Stimulated activated CD8-positive, alpha-beta memory T cell treated with anti-CD3 and anti-CD28 coated beads, Interleukin-12 subunit alpha, Interleukin-12 subunit beta, amount 100 ng/mL, for 4 hours (primary cell): Measurements from ENCODE around the gene PTAFR.
"Not testable (repeated sequence)": the region's sequence is repeated elsewhere in the genome, so short reads cannot be mapped to it uniquely, and the experiment has no call there.

Experiments used
- DNase-seq: peaks from one replicate; pipeline ENCODE4 v3.0.0-alpha.2; 2020; ENCODE audit warnings: low read depth

PTAFR gene

GRCh38 chr1:28144203-28145135, 32.0 kb downstream of the PTAFR start:
- no peak for DNase-seq

DNA sequence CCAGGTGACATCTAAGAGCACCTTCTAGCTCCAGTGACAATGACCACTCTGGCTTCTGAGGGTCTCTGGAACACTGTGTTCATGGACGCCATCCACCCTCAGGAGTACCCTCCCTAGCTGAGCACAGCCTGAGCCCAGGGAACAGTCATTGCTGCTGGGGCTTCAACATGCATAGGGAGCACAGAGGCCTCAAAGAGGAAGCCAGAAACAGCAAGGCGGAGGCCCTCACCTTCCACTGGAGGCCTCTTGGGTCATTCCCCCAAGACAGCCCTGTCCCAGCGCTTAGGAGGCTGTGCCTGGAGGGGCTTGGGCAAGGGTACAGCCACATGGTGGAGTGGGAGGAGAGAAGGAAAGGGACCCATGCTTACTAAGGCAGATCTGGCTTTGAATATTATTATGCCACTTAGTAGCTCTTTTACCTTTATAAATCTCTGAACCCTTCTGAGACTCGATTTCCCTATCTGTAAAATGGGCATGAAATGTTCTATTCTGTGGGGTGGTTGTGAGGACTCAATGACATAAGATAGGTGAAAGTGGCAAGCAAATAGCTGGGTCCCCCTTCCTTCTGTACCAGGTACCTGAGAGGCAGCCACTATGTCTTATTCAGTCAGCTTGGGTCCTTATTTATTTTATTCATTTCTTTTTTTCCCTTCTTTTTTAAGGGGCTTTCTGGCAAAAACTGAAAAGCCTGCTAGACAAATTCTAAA, 32.8 kb downstream of the PTAFR start:
- DNase-seq, result no peak

- DNase-seq, result no peak
Measured at GRCh38 chr1:28141685-28142084, 34.8 kb downstream of the PTAFR start.

DNA sequence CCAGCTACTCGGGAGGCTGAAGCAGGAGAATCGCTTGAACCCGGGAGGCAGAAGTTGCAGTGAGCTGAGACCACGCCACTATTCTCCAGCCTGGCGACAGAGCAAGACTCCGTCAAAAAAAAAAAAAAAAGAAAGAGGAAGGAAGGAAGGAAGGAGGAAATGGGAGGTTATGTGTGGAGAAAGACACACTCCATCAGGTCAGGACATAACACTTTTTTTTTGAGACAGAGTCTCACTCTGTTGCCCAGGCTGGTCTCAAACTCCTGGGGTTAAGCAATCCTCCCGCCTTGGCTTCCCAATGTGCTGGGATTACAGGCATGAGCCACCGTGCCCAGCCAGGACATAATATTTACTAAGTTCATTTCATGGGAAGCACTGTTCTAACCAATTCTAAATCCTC, 36.6 kb downstream of the PTAFR start:
- not testable (repeated sequence) for DNase-seq

DNA sequence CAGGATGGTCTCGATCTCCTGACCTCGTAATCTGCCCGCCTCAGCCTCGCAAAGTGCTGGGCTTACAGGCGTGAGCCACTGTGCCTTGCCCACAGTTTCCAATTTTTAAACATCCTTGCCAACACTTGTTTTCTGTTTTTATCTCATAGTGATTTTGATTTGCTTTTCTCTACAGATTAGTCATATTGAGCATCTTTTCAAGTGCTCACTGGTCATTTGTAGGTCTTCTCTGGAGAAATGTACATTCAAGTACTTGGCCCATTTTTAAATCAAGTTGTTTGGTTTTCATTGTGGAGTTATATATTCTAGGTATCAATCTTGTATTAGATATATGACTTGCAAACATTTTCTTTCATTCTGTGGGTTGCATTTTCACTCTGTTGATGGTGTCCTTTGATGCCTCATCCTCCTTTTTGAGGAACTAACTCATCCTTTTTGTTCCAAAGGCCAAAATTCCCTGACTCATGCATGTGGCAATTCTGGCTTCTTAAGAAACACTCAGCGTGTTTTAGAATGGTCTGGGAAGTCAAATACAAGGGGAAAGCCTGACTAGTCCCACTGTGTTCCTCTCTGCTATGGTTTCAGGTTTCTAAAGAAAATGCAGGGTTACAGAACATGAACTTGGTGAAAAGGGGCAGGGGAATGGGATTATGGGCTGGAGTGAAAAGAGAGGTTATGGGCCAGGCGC, 37.3 kb downstream of the PTAFR start:
- no peak for DNase-seq

GRCh38 chr1:28136922-28137613, 39.4 kb downstream of the PTAFR start:
- DNase-seq, result no peak

DNA sequence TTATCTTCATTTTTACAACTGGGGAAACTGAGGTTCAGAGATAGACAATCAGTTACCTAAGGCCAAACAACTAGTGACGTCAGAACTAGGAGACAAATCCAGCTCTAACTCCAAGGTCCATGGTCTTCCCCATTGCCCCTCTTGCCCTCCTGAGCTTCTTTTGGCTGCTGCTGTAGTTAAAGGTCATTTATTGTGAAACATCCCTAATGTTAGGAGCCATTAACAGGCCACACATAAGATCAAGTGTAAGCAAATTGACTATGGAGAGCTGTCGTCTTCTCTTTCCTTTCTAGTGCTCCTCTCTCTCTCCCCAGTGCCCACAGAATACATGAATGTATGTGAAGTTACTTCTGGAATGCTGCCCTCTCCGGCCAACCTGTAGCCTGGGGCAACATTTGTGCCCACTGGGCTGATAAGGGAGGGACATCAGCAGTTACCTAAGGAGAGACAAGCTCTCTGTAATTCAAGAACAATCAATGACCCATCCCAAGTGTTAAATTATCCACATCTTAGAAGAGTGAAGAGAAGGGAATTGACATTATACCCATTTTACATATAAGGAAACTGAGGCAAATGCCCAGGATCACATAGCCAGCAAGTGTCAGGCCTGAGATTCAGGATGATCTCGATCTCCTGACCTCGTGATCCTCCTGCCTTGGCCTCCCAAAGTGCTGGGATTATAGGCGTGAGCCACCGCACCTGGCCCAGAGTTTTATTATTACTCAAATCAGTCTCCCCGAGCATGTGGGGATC, 40.1 kb downstream of the PTAFR start:
- no peak for DNase-seq

DNA sequence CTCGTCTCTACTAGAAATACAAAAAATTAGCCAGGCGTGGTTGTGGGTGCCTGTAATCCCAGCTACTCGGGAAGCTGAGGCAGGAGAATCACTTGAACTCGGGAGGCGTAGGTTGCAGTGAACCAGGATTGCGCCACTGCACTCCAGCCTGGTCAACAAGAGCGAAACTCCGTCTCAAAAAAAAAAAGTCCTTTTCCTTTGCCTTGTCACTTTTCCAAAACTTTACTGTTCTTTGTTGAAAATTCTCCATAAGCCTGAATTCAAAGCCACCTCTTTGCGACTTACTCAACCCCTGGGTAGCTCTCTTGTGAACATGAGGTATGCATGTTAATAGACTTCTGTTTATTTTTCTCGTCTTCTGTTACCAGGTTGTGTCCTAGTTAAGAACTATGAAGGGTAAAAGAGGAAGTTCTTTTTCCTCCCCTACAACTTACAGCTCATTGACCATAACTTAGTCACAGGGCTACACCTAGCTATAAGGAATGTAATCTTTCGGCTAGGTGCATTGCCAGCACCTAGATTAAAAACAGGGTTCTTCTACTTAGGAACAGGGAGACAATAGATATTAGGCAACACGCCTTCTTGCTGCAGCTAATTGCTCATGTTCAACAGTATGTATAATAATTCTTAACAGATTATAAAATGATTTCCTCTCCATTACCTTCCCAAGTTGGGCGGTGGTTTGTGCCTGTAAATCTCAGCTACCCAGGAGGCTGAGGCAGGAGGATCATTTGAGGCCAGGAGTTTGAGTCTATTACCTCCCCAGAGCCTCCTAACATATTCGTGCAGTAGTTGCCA, 40.9 kb downstream of the PTAFR start:
- DNase-seq, result no peak

DNA sequence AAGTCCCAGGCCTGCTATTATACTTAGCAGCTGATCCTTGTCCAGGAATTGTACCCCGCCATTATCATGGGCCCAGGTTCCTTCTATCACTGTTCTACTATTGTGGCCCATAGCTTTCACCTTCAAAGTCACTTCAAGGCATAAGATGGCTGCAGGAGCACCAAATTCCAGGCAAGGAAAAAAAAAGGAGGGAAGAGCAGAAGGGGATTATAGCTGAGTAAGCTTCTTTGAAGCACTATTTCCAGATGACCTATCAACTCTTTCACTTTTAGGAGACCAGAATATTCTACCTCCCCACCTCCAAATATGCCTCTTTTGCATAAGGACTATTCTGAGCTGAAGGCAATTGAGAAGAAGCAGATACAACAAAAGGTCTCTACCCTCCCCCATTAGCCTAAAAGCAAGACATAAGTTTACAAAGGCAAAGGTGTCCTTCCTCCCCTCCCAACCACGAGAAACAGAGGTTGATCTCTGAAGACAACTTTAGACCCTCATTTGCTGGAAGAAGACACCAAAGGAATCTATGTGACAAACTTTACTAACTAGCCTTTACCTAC, 41.8 kb downstream of the PTAFR start:
- DNase-seq, result no peak

DNA sequence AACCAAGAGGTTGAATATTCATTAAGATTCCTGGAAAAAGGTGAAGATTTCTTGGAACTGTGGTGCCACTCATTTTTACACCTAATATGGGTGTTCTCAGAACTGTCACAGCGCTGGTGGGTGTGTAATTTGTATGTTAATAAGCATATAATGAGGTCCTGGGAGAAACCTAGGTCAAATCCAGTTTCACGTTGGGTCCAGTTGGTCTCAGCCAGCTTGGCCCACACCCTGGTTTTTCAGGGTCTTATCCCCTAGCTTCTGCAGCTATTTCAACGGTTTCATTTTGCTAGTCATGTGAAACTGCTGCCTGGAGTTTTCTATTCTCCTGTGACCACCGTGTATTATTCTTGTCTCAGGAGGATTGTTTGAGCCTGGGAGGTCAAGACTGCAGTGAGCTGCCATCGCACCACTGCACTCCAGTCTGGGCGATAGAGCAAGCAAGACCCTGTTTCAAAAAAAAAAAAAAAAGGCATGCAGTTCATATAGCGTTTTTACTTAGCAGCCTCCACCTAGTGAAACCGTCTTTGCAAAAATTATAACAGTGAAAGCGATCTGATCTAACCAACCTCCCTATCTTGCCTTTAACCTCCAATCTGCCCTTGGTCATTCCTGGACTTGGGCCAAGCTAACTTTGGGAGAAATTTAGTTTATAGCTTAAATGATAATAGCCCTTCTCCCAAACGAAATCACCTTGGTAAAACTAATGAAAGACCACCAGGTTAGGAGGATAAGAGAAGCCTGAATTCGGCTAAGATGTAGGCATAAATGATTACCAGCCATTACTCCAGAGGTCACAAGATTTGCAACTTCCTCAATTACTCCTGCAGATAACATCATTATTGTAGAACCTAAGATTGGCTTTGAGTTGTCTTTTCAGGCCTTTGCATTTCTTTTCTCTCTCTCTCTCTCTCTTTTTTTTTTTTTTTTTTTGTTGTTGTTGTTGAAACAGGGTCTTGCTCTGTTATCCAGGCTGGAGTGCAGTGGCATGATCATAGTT, 44.0 kb downstream of the PTAFR start:
- DNase-seq, result no peak

GRCh38 chr1:28130901-28131300, 45.6 kb downstream of the PTAFR start:
- no peak for DNase-seq

DNA sequence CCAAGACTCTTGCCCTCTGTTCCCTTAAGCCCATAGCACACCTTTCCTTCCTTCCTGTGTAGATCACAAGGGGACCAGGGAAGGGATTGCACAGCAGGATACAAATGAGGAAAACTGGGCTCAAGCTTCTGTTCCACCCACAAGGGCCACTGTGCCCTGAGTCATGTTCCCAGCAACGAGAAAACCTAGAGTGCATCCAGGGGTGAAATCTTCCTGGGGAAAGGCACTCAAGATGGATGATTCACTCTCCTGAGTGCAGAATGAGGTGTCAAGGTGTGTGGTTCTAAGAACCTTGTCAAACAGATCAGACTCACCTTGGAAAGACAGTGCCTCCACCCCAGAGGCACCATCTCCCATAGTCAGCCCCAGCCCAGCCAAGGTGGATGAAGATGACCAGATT, 47.3 kb downstream of the PTAFR start:
- DNase-seq, result no peak

GRCh38 chr1:28127617-28128257, 48.8 kb downstream of the PTAFR start:
- DNase-seq, result no peak

DNA sequence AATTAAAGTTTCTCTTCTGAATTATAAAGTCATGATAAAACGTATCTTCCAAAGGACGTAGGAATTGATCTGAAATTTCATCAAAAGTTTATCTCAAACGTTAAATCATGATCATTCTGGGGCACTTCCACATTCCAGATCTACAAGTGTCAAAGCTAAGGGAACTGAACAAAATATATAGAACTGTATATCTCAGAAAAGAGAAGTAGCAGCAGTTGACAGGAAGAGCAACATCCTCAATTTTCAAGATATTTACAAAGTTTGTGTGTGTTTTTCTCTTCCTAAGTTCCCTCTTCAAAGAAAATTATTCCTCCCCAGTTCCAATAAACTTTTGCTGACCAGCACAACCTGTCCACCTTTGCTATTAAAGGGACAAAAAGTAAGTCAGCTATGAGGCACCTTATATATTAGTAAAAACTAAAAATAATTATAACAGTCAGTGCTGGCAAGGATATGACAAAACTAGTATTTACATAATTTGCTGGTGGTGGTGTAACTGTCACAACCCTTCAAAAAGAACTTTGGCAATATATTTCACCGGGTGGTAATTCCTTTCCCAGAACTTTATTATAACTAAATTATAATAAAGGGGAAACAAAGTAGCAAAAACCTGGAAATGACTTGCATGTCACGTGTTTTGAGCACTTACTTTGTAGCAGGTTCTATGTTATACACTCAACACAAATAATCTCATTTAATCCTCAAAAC, 49.6 kb downstream of the PTAFR start:
- DNase-seq, result no peak

GRCh38 chr1:28126212-28126611, 50.3 kb downstream of the PTAFR start:
- DNase-seq, result no peak

- no peak for DNase-seq
Measured at GRCh38 chr1:28123461-28123961, 53.0 kb downstream of the PTAFR start.

- DNase-seq, result no peak
Measured at GRCh38 chr1:28122183-28122582, 54.3 kb downstream of the PTAFR start.

- DNase-seq, result no peak
Measured at GRCh38 chr1:28119556-28119955, 56.9 kb downstream of the PTAFR start.
